ENCODE results near the gene PAK6. TPM values are rescaled to one million over a fixed set of nuclear protein-coding genes. Genes with fewer than 3 reads are reported as not detected.

PAK6 gene
- total and polyA plus RNA-seq, 4 donors = 0.05 to 0.17 (median 0.10) TPM

- H3K4me1 ChIP-seq (ENCODE audit: control insufficient read depth in 4 of 4, insufficient read depth in 4 of 4, low read length in 3 of 4) = no peaks in the 10 kb centered on the region
- no peak overlapping the region for H3K9ac ChIP-seq (ENCODE audit: low read depth in 1 of 2, low read length in 2 of 2)
- no peak overlapping the region for H3K4me3 ChIP-seq (ENCODE audit: low read depth in 1 of 3, low read length in 3 of 3)
- 81% methylated on average over 3 of the region's 3 CpGs for WGBS
- TF ChIP-seq RXRA (IDR thresholded peaks at IDR 0.05) (no peak), JUND (IDR thresholded peaks at IDR 0.05) (no peak), YY1 (IDR thresholded peaks at IDR 0.05) (no peak), FOXA2 (IDR thresholded peaks at IDR 0.05) (no peak), EGR1 (IDR thresholded peaks at IDR 0.05; ENCODE audit: low read depth in 2 of 2) (no peak), SP1 (IDR thresholded peaks at IDR 0.05) (no peak), CTCF (IDR thresholded peaks at IDR 0.05; ENCODE audit: low read depth, low read length, missing input control) (no peak), FOXA1 (IDR thresholded peaks at IDR 0.05) (no peak), RAD21 (IDR thresholded peaks at IDR 0.05) (no peak), NR2F2 (IDR thresholded peaks at IDR 0.05) (no peak), GABPA (IDR thresholded peaks at IDR 0.05 in 1 of 2, conservative IDR thresholded peaks at IDR 0.05 in 1 of 2) (no peak), HNF4A (conservative IDR thresholded peaks at IDR 0.05) (no peak), ZBTB33 (IDR thresholded peaks at IDR 0.05) (no peak)
- TF ChIP-seq, protein P1, sequence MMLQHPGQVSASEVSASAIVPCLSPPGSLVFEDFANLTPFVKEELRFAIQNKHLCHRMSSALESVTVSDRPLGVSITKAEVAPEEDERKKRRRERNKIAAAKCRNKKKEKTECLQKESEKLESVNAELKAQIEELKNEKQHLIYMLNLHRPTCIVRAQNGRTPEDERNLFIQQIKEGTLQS (IDR thresholded peaks at IDR 0.05) = no peak
- TF ChIP-seq, protein P2, sequence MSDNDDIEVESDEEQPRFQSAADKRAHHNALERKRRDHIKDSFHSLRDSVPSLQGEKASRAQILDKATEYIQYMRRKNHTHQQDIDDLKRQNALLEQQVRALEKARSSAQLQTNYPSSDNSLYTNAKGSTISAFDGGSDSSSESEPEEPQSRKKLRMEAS (IDR thresholded peaks at IDR 0.05) = no peak
- TF ChIP-seq, protein P3, sequence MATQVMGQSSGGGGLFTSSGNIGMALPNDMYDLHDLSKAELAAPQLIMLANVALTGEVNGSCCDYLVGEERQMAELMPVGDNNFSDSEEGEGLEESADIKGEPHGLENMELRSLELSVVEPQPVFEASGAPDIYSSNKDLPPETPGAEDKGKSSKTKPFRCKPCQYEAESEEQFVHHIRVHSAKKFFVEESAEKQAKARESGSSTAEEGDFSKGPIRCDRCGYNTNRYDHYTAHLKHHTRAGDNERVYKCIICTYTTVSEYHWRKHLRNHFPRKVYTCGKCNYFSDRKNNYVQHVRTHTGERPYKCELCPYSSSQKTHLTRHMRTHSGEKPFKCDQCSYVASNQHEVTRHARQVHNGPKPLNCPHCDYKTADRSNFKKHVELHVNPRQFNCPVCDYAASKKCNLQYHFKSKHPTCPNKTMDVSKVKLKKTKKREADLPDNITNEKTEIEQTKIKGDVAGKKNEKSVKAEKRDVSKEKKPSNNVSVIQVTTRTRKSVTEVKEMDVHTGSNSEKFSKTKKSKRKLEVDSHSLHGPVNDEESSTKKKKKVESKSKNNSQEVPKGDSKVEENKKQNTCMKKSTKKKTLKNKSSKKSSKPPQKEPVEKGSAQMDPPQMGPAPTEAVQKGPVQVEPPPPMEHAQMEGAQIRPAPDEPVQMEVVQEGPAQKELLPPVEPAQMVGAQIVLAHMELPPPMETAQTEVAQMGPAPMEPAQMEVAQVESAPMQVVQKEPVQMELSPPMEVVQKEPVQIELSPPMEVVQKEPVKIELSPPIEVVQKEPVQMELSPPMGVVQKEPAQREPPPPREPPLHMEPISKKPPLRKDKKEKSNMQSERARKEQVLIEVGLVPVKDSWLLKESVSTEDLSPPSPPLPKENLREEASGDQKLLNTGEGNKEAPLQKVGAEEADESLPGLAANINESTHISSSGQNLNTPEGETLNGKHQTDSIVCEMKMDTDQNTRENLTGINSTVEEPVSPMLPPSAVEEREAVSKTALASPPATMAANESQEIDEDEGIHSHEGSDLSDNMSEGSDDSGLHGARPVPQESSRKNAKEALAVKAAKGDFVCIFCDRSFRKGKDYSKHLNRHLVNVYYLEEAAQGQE (IDR thresholded peaks at IDR 0.05) = no peak
- H3K27me3 ChIP-seq (ENCODE audit: control insufficient read depth in 4 of 4, insufficient read depth in 4 of 4, low read length in 3 of 4) = no peaks in the 10 kb centered on the region
- DNase-seq (ENCODE audit: low spot score) = no peak
- H3K36me3 ChIP-seq (ENCODE audit: control insufficient read depth in 4 of 4, insufficient read depth in 3 of 4, low read depth in 1 of 4, low read length in 3 of 4) = no peaks in the 10 kb centered on the region
- H3K27ac ChIP-seq (ENCODE audit: low read depth in 1 of 2, low read length in 2 of 2) = no peak overlapping the region
- no peaks in the 10 kb centered on the region for H3K9me3 ChIP-seq (ENCODE audit: control insufficient read depth in 4 of 4, low read length in 3 of 4)
These were observed 78.1 kb downstream of the PAK6 start for GRCh38 chr15:40316931-40317330.

GRCh38 chr15:40317580-40317979 is 78.7 kb downstream of the PAK6 start:
- no peaks in the 10 kb centered on the region for H3K9me3 ChIP-seq (ENCODE audit: control insufficient read depth in 4 of 4, low read length in 3 of 4)
- no peaks in the 10 kb centered on the region for H3K36me3 ChIP-seq (ENCODE audit: control insufficient read depth in 4 of 4, insufficient read depth in 3 of 4, low read depth in 1 of 4, low read length in 3 of 4)
- H3K4me1 ChIP-seq (ENCODE audit: control insufficient read depth in 4 of 4, insufficient read depth in 4 of 4, low read length in 3 of 4) = no peaks in the 10 kb centered on the region
- H3K9ac ChIP-seq (ENCODE audit: low read depth in 1 of 2, low read length in 2 of 2) = no peak overlapping the region
- TF ChIP-seq NR2F2 (IDR thresholded peaks at IDR 0.05) (no peak), RXRA (IDR thresholded peaks at IDR 0.05) (no peak), GABPA (IDR thresholded peaks at IDR 0.05 in 1 of 2, conservative IDR thresholded peaks at IDR 0.05 in 1 of 2) (no peak), JUND (IDR thresholded peaks at IDR 0.05) (no peak), TAF1 (conservative IDR thresholded peaks at IDR 0.05) (no peak)
- TF ChIP-seq, protein P2 (IDR thresholded peaks at IDR 0.05) = no peak
- TF ChIP-seq, protein P1 (IDR thresholded peaks at IDR 0.05) = no peak
- no peak for DNase-seq (ENCODE audit: low spot score)
- H3K27ac ChIP-seq (ENCODE audit: low read depth in 1 of 2, low read length in 2 of 2) = no peak overlapping the region
- no peak overlapping the region for H3K4me3 ChIP-seq (ENCODE audit: low read depth in 1 of 3, low read length in 3 of 3)
- no peaks in the 10 kb centered on the region for H3K27me3 ChIP-seq (ENCODE audit: control insufficient read depth in 4 of 4, insufficient read depth in 4 of 4, low read length in 3 of 4)
- WGBS = 77% methylated on average over 4 of the region's 4 CpGs

Data from liver (tissue), 9 donors.